Measurements from ENCODE around the gene GABRB2. TPM values are rescaled to one million over a fixed set of nuclear protein-coding genes. Genes with fewer than 3 reads are reported as not detected.

The GABRB2 gene
- total RNA-seq, 1 experiment from 2014 or later, result not detected

DNA sequence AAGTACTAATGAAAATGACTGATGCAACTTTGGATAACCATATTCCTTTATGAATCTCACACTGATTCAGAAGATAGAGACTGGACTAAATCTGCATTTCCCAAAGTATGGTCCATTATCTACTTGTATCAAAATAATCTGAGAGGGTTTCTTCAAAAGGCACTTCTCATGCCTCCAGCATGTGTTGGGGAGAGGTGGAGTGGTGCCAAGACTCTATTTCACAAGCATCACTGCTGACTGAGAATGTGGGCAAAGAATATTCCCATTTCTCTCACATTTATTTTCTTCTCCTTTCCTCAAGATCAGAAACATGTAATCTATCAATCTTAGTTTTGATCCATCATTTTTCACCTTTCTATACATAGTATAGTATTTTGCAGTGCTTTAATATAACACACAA is 135.4 kb downstream of the GABRB2 start:
- H3K9me3 ChIP-seq, result no peaks in the 10 kb centered on the region
- H3K36me3 ChIP-seq, result no peaks in the 10 kb centered on the region
- DNase-seq, result no peak
- no peaks in the 10 kb centered on the region for H3K27me3 ChIP-seq
- H3K4me3 ChIP-seq, result no peak overlapping the region

DNA sequence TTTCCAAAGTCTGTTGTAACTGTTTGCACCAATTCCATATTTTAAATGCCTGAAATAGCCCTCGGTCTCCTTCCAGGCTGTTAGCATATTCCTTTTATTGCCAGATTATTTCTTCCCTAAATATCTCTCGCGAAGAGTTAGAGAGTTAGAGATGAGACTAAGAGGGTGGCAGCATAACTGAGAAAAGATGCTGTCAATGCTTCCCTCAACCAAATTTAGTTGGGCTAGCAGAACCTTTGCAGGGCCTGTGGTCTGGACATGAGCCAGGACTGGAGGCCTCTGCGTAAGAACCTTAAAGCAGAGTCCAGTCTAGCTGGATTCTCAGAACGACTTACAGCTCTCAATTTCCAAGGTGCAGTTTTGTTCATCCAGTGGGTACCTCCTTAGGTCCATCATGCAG is 135.9 kb downstream of the GABRB2 start:
- Histone ChIP-seq H3K9me3 (no peaks in the 10 kb centered on the region), H3K36me3 (no peaks in the 10 kb centered on the region), H3K27me3 (no peaks in the 10 kb centered on the region), H3K4me3 (no peak overlapping the region)
- DNase-seq, result no peak

DNA sequence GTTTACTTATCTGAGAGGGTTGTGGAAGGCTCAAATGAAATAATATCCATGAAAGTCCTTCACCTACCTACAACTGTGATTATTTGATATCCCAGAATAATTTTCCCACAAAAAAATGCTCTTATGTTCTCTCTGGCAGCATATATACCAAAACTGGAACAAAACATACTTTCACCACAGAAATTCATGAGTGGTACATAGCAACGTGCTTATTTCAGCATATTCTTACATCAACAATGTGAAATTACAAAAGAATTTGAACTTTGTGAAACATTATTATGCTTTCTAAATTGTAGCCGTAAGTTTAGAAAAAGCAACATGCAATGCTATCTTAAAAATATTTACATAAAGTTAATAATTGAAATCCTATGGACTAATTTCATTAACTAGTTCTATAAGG is 137.1 kb downstream of the GABRB2 start:
- H3K27me3 ChIP-seq, result no peaks in the 10 kb centered on the region
- DNase-seq, result no peak
- H3K9me3 ChIP-seq, result no peaks in the 10 kb centered on the region
- no peaks in the 10 kb centered on the region for H3K36me3 ChIP-seq
- no peak overlapping the region for H3K4me3 ChIP-seq

DNA sequence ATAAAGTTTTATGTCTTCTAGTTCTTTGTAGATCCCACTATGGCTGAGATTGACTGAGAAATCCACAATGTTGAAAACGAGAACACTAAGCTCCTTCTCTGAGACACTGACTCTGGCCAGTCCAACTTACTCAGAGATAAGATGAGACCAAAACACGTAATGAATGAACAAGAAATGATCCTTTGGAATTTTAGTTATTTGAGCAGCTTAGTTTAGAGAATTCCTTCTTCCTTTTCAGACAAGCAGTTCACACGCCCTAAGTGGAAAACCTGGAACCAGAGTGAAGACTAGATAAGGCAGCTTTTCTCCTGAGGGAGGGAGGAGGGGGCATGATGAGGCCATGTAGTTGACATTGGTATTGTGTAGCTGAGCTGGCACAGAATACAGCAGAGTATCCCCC is 139.6 kb downstream of the GABRB2 start:
- H3K36me3 ChIP-seq, result no peaks in the 10 kb centered on the region
- H3K27me3 ChIP-seq, result no peaks in the 10 kb centered on the region
- H3K9me3 ChIP-seq, result no peaks in the 10 kb centered on the region
- DNase-seq, result no peak
- no peak overlapping the region for H3K4me3 ChIP-seq

DNA sequence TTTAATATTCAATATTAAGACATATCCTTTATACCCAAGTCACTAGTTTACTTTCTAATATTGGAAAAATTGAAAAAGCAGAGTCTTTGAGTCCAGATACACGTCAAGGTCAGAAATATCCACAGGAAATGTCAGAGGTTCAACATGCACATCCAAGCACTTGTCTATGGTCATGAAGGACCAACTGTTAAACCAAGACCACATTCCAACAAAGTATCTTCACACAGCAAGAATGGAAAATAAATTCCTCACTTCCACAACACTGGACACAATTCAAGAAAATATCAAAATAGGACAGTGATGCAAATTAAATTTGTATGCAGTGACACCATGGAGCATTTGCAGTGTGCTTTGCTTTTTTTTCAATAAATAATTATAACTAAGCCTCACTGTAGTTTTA is 142.5 kb downstream of the GABRB2 start:
- DNase-seq, result no peak
- no peaks in the 10 kb centered on the region for H3K9me3 ChIP-seq
- no peaks in the 10 kb centered on the region for H3K27me3 ChIP-seq
- H3K36me3 ChIP-seq, result no peaks in the 10 kb centered on the region
- no peak overlapping the region for H3K4me3 ChIP-seq

DNA sequence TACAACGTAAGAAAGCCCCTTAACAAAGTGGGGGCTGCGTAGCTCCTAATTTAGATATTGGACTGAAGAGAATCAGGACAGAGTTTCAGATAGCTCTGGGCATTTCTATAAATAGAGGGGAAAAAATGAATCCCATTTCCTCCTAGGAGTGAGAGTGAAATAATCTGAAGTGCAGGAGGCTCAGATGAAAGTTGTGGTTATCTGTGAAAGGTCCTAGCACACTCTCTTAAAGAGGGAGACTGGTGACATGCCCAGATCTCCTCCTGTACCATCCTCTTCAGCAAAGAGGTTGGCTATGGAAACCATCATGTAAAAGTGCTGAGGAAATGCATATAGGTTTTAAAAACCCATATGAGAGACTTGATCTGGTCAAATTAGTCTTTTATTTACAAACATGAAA is 143.4 kb downstream of the GABRB2 start:
- no peaks in the 10 kb centered on the region for H3K27me3 ChIP-seq
- DNase-seq, result no peak
- no peaks in the 10 kb centered on the region for H3K36me3 ChIP-seq
- no peaks in the 10 kb centered on the region for H3K9me3 ChIP-seq
- H3K4me3 ChIP-seq, result no peak overlapping the region

DNA sequence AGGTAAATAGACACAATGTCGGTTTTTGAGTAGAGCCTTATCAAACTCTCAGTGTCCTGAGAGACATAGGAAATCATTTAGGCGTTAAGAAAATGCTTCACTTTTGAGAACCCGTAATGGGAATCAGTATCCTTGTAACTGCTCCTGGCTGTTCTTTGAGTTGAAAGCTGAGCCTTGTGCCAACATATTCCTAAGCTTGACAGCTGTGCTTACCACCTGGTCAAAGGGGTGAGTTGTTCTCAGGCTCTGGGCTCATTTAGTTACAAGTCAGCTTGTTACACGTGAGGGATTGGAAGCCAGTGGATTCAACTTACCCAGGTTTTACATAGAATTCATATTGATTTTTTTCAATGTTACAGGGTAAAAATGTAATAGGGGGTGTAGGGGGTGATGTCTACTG is 145.9 kb downstream of the GABRB2 start:
- no peaks in the 10 kb centered on the region for H3K9me3 ChIP-seq
- H3K27me3 ChIP-seq, result no peaks in the 10 kb centered on the region
- DNase-seq, result no peak
- H3K4me3 ChIP-seq, result no peak overlapping the region
- no peaks in the 10 kb centered on the region for H3K36me3 ChIP-seq

DNA sequence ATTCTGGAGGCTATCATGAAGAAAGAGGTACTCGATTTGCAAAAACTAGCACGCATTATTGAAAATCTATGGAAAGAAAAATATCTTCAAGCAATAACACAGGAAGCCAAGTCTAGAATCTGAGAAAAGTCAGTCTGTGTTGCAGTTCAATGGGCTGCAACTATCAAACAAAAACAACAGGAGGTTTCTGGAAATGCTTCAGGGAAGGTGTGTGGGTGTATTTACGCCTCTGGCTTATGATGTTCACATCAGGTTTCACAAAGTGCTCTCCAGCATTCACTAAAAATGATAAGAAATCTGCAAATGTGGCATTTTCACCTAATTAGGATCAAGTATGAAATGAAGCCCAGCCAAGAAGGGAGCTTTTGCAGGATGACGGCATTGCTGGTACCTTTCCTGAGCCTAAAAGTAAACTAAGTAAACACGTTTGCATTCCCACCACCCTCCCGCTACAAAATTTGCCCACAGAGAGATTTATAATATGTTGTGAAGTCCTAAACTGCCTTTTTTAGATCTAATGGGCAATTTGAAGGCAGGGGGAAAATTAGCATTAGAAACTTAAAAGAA is 146.4 kb downstream of the GABRB2 start:
- Histone ChIP-seq H3K9me3 (no peaks in the 10 kb centered on the region), H3K4me3 (no peak overlapping the region), H3K27me3 (no peaks in the 10 kb centered on the region), H3K36me3 (no peaks in the 10 kb centered on the region)
- DNase-seq, result no peak

DNA sequence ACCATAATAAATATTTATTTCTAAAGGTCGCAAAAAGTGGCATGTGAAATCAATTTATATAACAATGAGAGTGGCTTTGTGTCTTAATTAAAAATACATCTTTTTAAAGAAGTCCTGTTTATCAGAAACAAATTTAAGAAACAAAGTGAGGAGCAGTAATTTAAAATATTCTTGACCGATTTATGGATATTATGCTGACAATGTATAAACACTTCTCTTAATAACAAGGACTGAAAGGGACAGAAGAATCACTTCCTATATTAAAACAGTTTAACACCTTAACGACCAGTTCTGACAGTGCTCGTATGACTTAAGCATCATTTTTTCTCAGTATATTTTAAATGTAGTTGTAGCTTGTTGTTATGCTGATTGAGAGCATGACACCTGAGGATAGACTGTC is 149.1 kb downstream of the GABRB2 start:
- Histone ChIP-seq H3K36me3 (no peaks in the 10 kb centered on the region), H3K27me3 (no peaks in the 10 kb centered on the region), H3K9me3 (no peaks in the 10 kb centered on the region), H3K4me3 (no peak overlapping the region)
- DNase-seq, result no peak

DNA sequence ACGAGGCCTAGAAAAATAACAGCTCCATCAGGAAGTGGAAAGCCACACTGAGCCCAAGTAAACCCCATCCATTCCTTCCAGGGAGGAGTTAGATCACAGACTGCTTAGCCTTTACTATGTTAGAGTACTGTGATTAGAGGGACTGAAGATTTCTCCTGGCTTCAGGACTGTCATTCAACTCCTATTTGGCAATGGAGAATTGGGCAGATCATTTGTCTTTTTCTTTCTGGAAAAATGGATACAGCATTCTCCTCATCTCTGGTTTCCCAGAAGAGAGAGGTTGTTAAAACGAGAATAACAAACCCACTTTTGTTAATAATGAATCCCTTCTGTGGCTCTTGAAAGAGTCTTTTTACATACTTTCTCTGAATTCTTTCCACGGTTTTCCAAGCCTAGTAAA is 150.4 kb downstream of the GABRB2 start:
- Histone ChIP-seq H3K9me3 (no peaks in the 10 kb centered on the region), H3K36me3 (no peaks in the 10 kb centered on the region), H3K27me3 (no peaks in the 10 kb centered on the region), H3K4me3 (no peak overlapping the region)
- no peak for DNase-seq

DNA sequence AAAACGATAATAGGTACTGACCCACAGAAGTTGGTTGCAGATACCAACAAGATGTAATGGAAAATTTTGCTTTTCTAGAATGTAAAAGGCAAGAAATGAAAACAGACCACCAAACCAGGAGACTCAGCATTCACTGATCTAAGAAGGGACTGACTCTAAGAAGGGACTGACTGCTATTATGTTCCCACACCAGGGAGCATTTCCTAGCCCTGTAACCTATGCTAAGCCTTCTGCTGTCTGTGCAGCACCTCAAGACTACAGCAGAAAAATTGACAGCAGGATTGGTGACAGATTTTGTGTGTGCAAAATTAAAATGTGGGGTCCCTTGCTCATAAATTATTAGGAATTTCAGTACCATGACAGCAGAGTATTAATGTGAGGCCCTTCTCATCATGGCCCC is 154.8 kb downstream of the GABRB2 start:
- DNase-seq, result no peak
- Histone ChIP-seq H3K4me3 (no peak overlapping the region), H3K9me3 (no peaks in the 10 kb centered on the region), H3K36me3 (no peaks in the 10 kb centered on the region), H3K27me3 (no peaks in the 10 kb centered on the region; the same call in 1 of the 2 replicates)

DNA sequence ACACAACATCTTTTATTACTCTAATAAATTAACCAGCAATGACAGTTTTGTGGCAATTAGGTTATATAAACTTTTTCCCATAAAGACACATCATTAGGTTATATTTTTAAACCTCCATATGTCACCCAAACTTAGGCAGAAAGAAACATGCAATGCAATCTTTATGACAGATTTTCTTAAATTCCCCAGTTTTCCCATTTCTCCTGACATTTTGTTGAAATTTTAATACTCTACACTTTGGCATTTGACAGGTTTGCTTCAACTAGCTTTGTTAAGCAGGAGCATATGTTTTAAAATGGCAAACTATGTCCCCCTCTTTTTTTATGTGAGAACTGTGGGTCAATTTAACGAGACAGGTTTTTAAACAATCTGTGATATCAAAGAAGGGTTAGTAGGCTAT is 155.5 kb downstream of the GABRB2 start:
- no peaks in the 10 kb centered on the region for H3K9me3 ChIP-seq
- H3K27me3 ChIP-seq, result no peaks in the 10 kb centered on the region; the same call in 1 of the 2 replicates
- H3K36me3 ChIP-seq, result no peaks in the 10 kb centered on the region
- no peak overlapping the region for H3K4me3 ChIP-seq
- DNase-seq, result no peak

DNA sequence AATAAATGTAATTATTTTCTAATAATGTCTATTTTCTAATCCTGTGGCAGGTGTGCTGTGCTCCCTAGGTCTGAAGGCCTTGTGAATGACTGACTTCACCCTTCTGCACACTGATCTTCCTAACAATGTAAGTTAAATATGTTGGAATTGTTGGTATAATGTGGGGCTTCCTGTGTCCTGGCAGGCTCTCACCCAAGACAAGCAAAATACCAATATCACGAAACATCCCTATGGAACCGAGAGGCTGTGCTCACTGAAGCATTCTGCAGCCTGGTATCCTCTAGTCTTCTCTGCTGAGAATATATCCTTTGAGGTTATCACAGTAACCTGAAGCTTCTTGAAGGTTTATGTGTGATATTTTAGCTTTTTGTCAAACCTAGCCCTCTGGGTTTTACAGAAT is 159.4 kb downstream of the GABRB2 start:
- Histone ChIP-seq H3K36me3 (no peaks in the 10 kb centered on the region), H3K9me3 (no peaks in the 10 kb centered on the region), H3K4me3 (no peak overlapping the region), H3K27me3 (no peaks in the 10 kb centered on the region; the same call in 1 of the 2 replicates)
- no peak for DNase-seq

DNA sequence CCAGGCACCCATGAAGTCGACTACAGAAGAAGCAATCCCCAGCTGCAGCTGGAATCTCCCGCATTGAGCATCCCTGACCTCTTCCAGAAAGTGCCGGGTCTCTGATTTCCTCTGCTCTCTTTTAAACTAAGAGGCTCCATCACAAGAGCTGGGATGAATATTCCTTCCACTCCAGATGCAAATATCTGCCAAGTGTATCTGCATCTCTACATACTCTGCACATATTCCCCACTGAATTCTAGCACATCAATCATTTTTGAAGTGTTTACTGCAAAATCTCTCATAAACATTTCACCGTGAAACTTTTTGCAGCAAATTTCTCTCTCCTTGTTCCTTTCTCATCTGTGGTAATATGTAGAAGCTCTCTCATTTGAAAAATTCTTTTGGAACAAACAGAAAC is 161.5 kb downstream of the GABRB2 start:
- H3K27me3 ChIP-seq, result no peaks in the 10 kb centered on the region; the same call in 1 of the 2 replicates
- no peaks in the 10 kb centered on the region for H3K36me3 ChIP-seq
- H3K4me3 ChIP-seq, result no peak overlapping the region
- no peak for DNase-seq
- H3K9me3 ChIP-seq, result no peaks in the 10 kb centered on the region

DNA sequence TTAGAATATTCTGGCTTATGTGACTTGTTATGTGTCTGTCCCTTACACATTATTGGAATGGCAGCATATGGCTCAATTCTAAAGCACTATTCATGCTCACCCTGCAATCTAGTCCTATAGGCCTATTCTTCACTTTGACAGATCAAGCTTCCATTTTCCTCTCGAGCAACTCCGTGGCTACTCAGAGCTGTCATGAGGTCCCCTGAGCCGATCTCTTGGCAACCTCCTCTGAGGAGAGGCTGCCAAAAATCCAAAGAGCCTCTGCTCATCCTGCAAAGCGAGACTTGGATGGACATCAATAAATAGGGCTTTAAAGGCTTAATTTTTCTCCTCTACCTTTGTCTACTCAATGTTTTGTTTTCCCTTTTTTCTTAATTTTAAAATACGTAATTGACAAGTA is 163.8 kb downstream of the GABRB2 start:
- DNase-seq, result no peak
- Histone ChIP-seq H3K9me3 (no peaks in the 10 kb centered on the region), H3K27me3 (no peaks in the 10 kb centered on the region; the same call in 1 of the 2 replicates), H3K36me3 (no peaks in the 10 kb centered on the region), H3K4me3 (no peak overlapping the region)

DNA sequence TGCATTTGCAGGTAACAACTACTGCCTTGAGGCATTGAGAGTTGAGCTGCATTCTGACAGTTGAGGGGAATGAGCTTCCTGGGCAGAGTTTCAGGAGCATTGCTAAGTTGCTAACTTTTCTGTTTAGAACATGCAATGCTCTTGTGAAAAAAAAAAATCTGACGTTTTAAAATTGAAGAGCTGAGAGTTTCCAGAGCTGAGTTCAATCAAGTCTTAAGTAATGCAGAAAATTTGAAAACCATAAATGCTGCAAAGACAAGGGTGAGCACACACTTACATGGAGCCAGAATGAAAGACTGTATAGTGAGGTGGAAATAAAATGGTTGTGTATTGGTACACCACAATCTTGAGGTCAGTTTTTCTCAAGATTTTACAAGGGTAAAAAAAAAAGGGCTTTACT is 166.0 kb downstream of the GABRB2 start:
- Histone ChIP-seq H3K27me3 (no peaks in the 10 kb centered on the region), H3K9me3 (no peaks in the 10 kb centered on the region), H3K4me3 (no peak overlapping the region), H3K36me3 (no peaks in the 10 kb centered on the region)
- no peak for DNase-seq

DNA sequence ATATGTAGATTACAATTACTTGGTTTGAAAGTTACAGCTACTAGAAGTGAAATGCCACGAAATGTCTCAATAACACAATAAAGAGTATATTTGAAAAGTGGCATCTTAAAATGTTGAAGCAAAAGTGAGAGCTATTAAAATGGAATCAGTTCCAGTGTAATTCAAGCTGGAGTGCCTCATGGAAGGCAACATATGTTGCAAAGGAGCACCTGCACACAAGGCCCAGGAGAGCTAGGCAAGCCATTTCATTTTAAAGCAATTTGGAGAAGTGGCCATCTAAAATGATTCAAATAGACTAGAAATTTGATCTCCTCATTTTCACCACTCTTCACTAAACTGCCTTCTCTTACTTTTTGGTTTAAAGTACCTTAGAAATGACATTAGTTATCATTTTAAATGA is 167.8 kb downstream of the GABRB2 start:
- Histone ChIP-seq H3K27me3 (no peaks in the 10 kb centered on the region), H3K9me3 (no peaks in the 10 kb centered on the region), H3K4me3 (no peak overlapping the region), H3K36me3 (no peaks in the 10 kb centered on the region)
- DNase-seq, result no peak

DNA sequence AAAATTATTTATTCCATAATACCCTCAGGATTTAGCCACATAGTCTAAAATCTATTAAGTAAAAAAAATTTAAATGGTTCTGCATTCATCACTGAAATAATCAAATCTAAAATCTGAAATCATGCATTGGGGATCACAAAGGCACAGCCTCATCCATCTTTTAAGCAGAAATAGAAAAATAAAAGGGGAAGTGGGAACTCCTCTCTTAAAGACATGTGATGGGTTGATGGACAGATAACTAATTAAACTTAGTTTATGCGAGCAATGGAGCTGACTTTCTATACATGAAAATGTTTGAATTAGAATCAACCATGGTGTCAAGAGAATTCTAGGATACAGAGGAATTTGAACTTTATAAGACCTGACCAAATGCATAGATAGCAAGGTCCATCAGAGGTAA is 170.5 kb downstream of the GABRB2 start:
- no peaks in the 10 kb centered on the region for H3K36me3 ChIP-seq
- H3K9me3 ChIP-seq, result no peaks in the 10 kb centered on the region
- DNase-seq, result no peak
- H3K27me3 ChIP-seq, result no peaks in the 10 kb centered on the region
- H3K4me3 ChIP-seq, result no peak overlapping the region

DNA sequence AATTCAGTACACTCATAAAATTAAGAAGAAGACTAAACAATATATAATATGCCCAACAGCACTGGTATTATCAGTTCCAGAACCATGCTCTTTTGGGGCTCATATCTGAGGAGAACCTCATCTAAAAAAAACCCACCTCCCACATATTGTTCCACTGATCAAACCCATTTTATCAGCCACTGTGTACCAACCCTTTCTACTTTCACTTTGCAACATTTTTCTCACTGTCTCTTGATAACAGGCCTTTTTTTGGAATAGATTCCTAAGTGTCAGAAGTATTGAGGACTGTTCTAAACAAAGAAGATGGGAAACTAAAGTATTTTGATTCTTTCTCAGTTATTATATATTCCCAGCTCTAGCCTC is 173.2 kb downstream of the GABRB2 start:
- Histone ChIP-seq H3K4me3 (no peak overlapping the region), H3K9me3 (no peaks in the 10 kb centered on the region), H3K36me3 (no peaks in the 10 kb centered on the region), H3K27me3 (0 out of 2 replicates have a peak, but pooled peaks cover 2% of the 10 kb centered on the region)
- no peak for DNase-seq
